Stimulated activated CD8-positive, alpha-beta memory T cell treated with anti-CD3 and anti-CD28 coated beads, Interleukin-12 subunit alpha, Interleukin-12 subunit beta, amount 100 ng/mL, for 24 hours (primary cell): ENCODE data around the gene ZSWIM8.

Experiments
- DNase-seq: peaks from one replicate; pipeline ENCODE4 v3.0.0-alpha.2; 2020; ENCODE audit errors: extremely low read depth

ZSWIM8 gene

DNA sequence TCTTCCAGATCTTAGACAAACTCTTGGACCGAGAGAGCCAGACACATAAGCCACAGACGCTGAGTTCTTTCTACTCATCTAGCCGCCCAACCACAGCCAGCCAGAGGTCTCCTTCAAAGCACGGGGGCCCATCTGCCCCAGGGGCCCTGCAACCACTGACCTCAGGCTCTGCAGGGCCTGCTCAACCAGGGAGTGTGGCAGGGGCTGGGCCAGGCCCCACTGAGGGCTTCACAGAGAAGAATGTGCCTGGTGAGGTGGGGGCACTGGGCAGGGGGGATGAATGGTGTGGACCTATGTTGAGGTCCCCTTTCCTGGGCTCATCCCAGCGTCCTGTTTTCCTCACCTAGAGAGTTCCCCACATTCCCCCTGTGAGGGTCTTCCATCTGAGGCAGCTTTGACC is 11.4 kb downstream of the ZSWIM8 start:
- no peak for DNase-seq

GRCh38 chr10:73797324-73798025 is 12.1 kb downstream of the ZSWIM8 start:
- no peak for DNase-seq

DNA sequence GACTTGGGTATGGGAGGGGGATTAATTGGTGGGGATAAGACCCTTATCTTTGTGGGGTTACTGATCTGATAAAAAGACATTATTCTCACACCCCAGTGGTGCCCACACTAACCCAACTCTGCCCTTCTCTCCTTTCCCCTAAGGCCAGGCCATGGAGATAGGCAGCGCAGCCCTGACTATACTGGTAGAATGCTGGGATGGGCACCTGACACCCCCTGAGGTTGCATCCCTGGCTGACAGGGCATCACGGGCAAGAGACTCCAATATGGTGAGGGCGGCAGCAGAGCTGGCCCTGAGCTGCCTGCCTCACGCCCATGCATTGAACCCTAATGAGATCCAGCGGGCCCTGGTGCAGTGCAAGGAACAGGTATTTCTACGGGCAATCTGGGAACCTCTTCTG is 12.7 kb downstream of the ZSWIM8 start:
- no peak for DNase-seq

DNA sequence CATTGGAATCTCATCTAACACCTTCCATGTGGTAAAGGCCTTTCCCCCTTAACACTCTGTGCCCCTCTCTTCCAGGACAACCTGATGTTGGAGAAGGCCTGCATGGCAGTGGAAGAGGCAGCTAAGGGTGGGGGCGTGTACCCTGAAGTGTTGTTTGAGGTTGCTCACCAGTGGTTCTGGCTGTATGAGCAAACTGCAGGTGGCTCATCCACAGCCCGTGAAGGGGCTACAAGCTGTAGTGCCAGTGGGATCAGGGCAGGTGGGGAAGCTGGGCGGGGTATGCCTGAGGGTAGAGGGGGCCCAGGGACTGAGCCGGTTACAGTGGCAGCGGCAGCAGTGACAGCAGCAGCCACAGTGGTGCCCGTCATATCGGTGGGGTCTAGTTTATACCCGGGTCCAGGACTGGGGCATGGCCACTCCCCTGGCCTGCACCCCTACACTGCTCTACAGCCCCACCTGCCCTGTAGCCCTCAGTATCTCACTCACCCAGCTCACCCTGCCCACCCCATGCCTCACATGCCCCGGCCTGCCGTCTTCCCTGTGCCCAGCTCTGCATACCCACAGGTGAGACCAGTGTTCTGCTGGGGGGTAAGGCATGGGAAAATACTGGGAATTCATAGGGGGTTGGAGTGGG is 13.6 kb downstream of the ZSWIM8 start:
- no peak for DNase-seq

GRCh38 chr10:73799899-73800559 is 14.6 kb downstream of the ZSWIM8 start:
- DNase-seq = no peak

DNA sequence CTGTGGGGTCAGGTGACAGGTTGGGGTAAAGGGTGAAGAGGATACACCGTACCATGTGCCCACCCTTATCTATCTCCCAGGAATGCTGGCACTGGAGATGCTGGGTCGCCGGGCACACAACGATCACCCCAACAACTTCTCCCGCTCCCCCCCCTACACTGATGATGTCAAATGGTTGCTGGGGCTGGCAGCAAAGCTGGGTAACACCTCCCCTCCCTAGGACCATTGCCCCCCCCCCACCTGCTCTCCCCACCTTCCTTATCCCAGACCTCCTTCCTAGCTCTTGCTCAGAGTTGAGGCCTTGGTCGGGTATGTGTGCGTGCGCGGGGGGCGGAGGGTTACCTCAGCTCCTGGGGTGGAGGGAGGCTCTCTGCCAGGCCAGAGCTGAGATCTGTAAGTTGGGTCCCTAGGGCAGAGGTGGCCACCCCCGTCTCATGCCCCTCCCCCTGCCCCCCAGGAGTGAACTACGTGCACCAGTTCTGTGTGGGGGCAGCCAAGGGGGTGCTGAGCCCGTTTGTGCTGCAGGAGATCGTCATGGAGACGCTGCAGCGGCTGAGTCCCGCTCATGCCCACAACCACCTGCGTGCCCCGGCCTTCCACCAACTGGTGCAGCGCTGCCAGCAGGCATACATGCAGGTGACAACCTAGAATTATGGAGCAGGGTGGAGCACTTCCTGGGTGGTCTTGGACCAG is 15.3 kb downstream of the ZSWIM8 start:
- DNase-seq = no peak

- no peak for DNase-seq
Measured at GRCh38 chr10:73801253-73801590, 15.8 kb downstream of the ZSWIM8 start.

- DNase-seq = no peak
Measured at GRCh38 chr10:73802276-73802991, 17.0 kb downstream of the ZSWIM8 start.

- no peak for DNase-seq
Measured at GRCh38 chr10:73803680-73804286, 18.4 kb downstream of the ZSWIM8 start.

- no peak for DNase-seq
Measured at GRCh38 chr10:73806176-73806950, 21.0 kb downstream of the ZSWIM8 start.

DNA sequence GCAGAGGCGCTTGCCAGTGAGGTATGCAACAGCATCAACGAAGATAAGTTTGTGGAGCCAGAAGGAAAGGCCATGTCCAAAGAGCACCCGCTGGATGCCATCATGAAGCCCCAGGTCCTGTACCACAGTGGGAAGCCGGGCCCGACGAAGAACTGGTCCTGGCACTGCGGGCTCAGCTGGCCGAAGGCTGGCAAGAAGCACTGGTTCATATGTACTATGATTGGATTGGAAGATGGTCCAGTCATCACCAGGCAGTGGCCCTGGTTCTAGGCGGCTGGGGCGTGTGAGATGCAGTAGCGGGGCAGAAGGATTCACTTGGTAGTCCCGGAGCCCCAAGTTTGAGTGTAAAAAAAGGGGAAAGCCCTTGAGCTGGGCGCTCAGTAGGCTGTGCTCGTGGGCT is 22.1 kb downstream of the ZSWIM8 start:
- DNase-seq = no peak

DNA sequence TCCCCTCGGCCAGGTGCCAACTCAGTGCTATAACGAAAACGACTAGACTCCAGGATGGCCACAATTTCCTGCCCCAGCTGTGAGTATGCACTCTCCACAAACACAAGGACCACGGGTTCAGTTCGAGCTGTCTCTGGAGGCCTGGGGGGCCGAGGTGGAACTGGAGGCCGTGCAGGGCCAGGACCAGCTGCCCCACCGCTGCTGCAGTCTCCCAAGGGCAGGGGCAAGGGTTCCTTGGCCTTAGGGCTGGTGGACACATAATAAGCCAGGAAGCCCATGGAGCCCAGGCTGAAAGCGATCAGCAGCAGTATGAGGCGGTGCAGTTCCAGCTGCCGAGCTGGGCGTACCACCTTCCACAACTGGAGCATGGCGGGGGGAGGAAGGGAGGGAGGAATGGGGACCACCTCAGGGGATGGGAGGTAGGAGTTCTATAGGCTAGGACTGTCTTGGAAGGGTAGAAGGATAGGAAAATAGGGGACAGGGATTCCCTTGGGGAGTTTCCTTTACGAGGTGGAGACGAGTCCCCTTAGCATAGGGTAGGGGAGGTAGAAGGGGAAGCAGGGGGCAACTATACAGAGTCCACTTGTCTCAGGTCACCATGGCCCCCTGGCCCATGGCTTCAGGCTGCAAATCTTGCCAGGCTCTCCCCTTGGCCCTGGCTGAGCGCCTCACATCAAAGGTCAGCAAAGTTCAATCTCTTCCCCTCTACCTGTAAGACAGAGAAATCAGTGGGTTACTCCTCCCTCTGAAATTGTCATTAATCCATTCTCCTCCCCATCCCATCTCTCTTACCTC is 22.8 kb downstream of the ZSWIM8 start:
- DNase-seq = no peak

- DNase-seq = no peak
Measured at GRCh38 chr10:73809061-73809818, 23.8 kb downstream of the ZSWIM8 start.

GRCh38 chr10:73810358-73810734 is 24.9 kb downstream of the ZSWIM8 start:
- no peak for DNase-seq

- no peak for DNase-seq
Measured at GRCh38 chr10:73810735-73811465, 25.5 kb downstream of the ZSWIM8 start.

DNA sequence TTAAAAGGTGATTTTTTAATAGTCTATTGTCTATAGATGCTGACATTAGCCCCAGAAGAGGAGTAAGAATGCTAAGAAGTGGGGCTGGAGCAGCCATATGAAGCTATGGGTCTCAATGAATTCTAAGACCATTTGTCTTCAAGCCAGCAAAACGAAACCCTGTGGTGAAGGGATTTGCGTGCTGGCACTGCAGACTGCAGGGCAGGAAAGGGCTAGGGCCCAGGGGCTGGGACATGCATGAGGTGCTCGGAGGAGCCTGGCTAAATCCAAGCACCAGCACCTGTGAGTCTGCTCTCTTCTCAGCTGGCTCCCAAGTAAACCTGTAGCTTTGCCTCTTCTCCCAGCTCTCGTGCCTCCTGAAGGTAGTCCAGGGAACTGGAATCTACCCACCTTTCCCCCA is 27.3 kb downstream of the ZSWIM8 start:
- no peak for DNase-seq

DNA sequence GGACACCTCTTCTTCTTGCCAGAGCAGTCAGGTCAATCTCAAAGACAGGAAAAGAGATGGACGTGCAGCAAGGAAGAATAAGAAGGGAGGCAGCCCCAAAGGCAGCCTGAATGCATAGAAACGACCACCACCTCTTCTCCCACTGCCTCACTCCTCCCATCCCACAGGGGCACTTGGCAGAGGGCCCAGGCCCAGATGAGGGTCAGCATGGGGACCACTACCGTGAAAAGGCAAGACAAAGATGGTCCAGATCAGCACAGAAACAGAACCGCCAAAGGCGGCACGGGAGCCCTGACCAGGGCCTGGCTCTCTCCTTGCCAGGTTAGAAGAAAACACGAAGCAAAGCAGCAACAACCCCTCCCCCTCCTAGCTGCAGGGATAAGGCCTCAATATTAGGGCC is 27.9 kb downstream of the ZSWIM8 start:
- no peak for DNase-seq

GRCh38 chr10:73814276-73814895 is 29.0 kb downstream of the ZSWIM8 start:
- DNase-seq = no peak
